Gastroesophageal sphincter (tissue), 4 donors: ENCODE data around the gene PSMD2. TPM values are rescaled to one million over a fixed set of nuclear protein-coding genes. Genes with fewer than 3 reads are reported as not detected.

Experiments
- ATAC-seq: fragments of 150-250 bp; one replicate; pipeline ENCODE4 v1.9.1; 2016; ENCODE audit warnings: mild to moderate bottlenecking, moderate library complexity
- H3K27ac ChIP-seq, 4 donors: fragments of 200-600 bp; sonication (generic) in 3 of 4; 1 replicate in 3 of 4; 2 replicates in 1 of 4; pipeline ENCODE4 v1.5.1; 2016 to 2019
- H3K27me3 ChIP-seq: fragments of 200-600 bp; sonication (generic); one replicate; pipeline ENCODE4 v1.5.1; 2019
- H3K36me3 ChIP-seq, 2 donors: fragments of 200-600 bp; sonication (generic); one replicate each; pipeline ENCODE4 v1.5.1; 2019; ENCODE audit warnings: control low read depth in 1 of 2
- H3K4me1 ChIP-seq, 3 donors: fragments of 200-600 bp; sonication (generic); 1 replicate in 2 of 3; 2 replicates in 1 of 3; pipeline ENCODE4 v1.5.1; 2016 to 2019; ENCODE audit warnings: control low read depth in 2 of 3
- H3K4me3 ChIP-seq, 2 donors: fragments of 200-600 bp; sonication (generic); one replicate each; pipeline ENCODE4 v1.5.1; 2019; ENCODE audit warnings: mild to moderate bottlenecking in 1 of 2, moderate library complexity in 1 of 2
- H3K9me3 ChIP-seq, 3 donors: fragments of 200-600 bp; sonication (generic); one replicate each; pipeline ENCODE4 v1.5.1; 2017 to 2019; ENCODE audit warnings: control low read depth in 2 of 3
- EP300 ChIP-seq: sonication (generic); formaldehyde crosslinking; IDR thresholded peaks from one replicate; pipeline ENCODE4 v1.6.1; 2017; ENCODE audit warnings: antibody characterized with exemption, mild to moderate bottlenecking
- POLR2A ChIP-seq, 2 donors: fragments of 450-650 bp; IDR thresholded peaks; one replicate each; pipeline ENCODE4 v1.6.1; 2017; ENCODE audit warnings: antibody characterized with exemption in 2 of 2, mild to moderate bottlenecking in 2 of 2, moderate library complexity in 1 of 2
- POLR2AphosphoS5 ChIP-seq: sonication (generic); formaldehyde crosslinking; IDR thresholded peaks from one replicate; pipeline ENCODE4 v1.6.1; 2017; ENCODE audit warnings: antibody characterized with exemption
- WGBS, 2 donors: methylation state at CpG; one replicate each; pipeline ENCODE4 v1.1.5; 2018; ENCODE audit warnings: low coverage in 1 of 2; 5-methylcytosine and 5-hydroxymethylcytosine counted together
- total RNA-seq, 4 donors: library from RNA; depleted of rRNA; stranded (reverse); fragments of >200 nt; gene quantifications; one replicate each; pipeline ENCODE4 v1.1.0, GENCODE V29; 2016
- TF ChIP-seq, protein P1 (sequence below), 4 experiments: fragments of 200-600 bp in 2 of 4; fragments of 450-650 bp in 2 of 4; sonication (generic) in 1 of 4; IDR thresholded peaks; one replicate each; pipeline ENCODE4 v1.5.1; 2017 to 2019; ENCODE audit warnings: antibody characterized with exemption in 4 of 4, mild to moderate bottlenecking in 2 of 4, moderate library complexity in 2 of 4

Gene PSMD2
- total RNA-seq, 4 donors from 2014 or later: 225 to 365 (median 273) TPM

DNA sequence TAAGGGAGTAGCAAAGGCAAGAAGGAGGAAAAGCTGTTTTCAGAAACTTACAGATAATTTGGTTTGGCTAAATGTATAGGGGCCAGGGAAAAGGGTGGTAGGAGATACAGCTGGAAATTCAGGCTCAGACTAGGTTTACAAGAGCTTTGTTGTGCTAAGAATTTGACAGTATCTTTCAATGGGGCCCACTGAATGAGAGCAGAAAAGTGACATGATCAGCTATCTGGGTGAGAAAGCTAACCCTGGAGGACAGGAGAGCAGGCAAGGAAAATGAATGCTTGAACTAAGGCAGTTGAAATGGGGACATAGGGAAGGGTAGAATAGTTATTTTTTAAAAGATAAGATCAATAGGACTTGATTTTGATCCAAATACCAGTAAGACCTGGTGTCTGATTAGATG, 12.6 kb downstream of the PSMD2 start:
- TF ChIP-seq, protein P1, sequence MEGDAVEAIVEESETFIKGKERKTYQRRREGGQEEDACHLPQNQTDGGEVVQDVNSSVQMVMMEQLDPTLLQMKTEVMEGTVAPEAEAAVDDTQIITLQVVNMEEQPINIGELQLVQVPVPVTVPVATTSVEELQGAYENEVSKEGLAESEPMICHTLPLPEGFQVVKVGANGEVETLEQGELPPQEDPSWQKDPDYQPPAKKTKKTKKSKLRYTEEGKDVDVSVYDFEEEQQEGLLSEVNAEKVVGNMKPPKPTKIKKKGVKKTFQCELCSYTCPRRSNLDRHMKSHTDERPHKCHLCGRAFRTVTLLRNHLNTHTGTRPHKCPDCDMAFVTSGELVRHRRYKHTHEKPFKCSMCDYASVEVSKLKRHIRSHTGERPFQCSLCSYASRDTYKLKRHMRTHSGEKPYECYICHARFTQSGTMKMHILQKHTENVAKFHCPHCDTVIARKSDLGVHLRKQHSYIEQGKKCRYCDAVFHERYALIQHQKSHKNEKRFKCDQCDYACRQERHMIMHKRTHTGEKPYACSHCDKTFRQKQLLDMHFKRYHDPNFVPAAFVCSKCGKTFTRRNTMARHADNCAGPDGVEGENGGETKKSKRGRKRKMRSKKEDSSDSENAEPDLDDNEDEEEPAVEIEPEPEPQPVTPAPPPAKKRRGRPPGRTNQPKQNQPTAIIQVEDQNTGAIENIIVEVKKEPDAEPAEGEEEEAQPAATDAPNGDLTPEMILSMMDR (IDR thresholded peaks at IDR 0.05): no peak
- TF ChIP-seq POLR2AphosphoS5 (no peak), EP300 (no peak), POLR2A (IDR thresholded peaks at IDR 0.05) (no peak)
- Histone ChIP-seq H3K9me3 (no peaks in the 10 kb centered on the region), H3K27me3 (no peaks in the 10 kb centered on the region), H3K4me3 (no peak overlapping the region), H3K36me3 (peaks cover 0 to 29% of the 10 kb centered on the region in 2 donors), H3K4me1 (peaks cover 0 to 20% (median 10%) of the 10 kb centered on the region in 3 donors), H3K27ac (no peak overlapping the region)
- no peak for ATAC-seq

- no peaks in the 10 kb centered on the region for H3K9me3 ChIP-seq
- H3K4me1 ChIP-seq: peaks cover 0 to 47% (median 29%) of the 10 kb centered on the region in 3 donors
- peak within 1 kb of the TSS; percentile 53 to 86 for H3K4me3 ChIP-seq
- TF ChIP-seq, protein P1 (IDR thresholded peaks at IDR 0.05): no peak
- peak; percentile 78 for TF ChIP-seq POLR2AphosphoS5
- no peak for TF ChIP-seq EP300
- TF ChIP-seq POLR2A (IDR thresholded peaks at IDR 0.05): peak; percentile 30 to 41
- peak within 1 kb of the TSS; percentile 81 to 100 (median 96) for H3K27ac ChIP-seq
- 0% methylated on average over 5 to 6 of the region's 40 CpGs for WGBS, 2 donors
- H3K36me3 ChIP-seq: peaks cover 0 to 22% of the 10 kb centered on the region in 2 donors
- no peaks in the 10 kb centered on the region for H3K27me3 ChIP-seq
- ATAC-seq: peak; percentile 91
Observed at GRCh38 chr3:184314363-184314699, 15.3 kb downstream of the PSMD2 start, which contains the start of gene EIF4G1. EIF4G1 (plus strand) TSS chr3:184314606; CDS start chr3:184315797, 1,191 bp downstream.

GRCh38 chr3:184314700-184315542, 15.9 kb downstream of the PSMD2 start:
- Histone ChIP-seq H3K27me3 (no peaks in the 10 kb centered on the region), H3K4me1 (peaks cover 0 to 53% (median 33%) of the 10 kb centered on the region in 3 donors), H3K36me3 (peaks cover 0 to 20% of the 10 kb centered on the region in 2 donors), H3K27ac (peak overlapping the region; percentile 81 to 100 (median 96)), H3K9me3 (no peaks in the 10 kb centered on the region), H3K4me3 (peak overlapping the region; percentile 53 to 86)
- ATAC-seq: peak; percentile 84
- TF ChIP-seq, protein P1 (IDR thresholded peaks at IDR 0.05): no peak
- no peak for TF ChIP-seq EP300
- TF ChIP-seq POLR2A (IDR thresholded peaks at IDR 0.05): peak; percentile 52 to 56
- TF ChIP-seq POLR2AphosphoS5: peak; percentile 96
- WGBS, 2 donors: no CpG with 5 or more reads among the region's 89 CpGs

- H3K27me3 ChIP-seq: no peaks in the 10 kb centered on the region
Observed at GRCh38 chr3:184315543-184315867, 16.5 kb downstream of the PSMD2 start.

More at GRCh38 chr3:184315543-184315867, 16.5 kb downstream of the PSMD2 start:
- WGBS, 2 donors: 7% methylated on average over 2 of the region's 6 CpGs; no CpG with 5 or more reads in 1 of the 2 donors
- H3K36me3 ChIP-seq: peaks cover 0 to 24% of the 10 kb centered on the region in 2 donors
- peak overlapping the region; percentile 53 to 86 for H3K4me3 ChIP-seq
- peaks cover 3 to 59% (median 37%) of the 10 kb centered on the region in 3 donors for H3K4me1 ChIP-seq
- TF ChIP-seq, protein P1 (IDR thresholded peaks at IDR 0.05): no peak
- TF ChIP-seq POLR2AphosphoS5: no peak
- TF ChIP-seq EP300: no peak
- no peak for TF ChIP-seq POLR2A (IDR thresholded peaks at IDR 0.05)
- no peak for ATAC-seq
- no peaks in the 10 kb centered on the region for H3K9me3 ChIP-seq
- peak overlapping the region; percentile 81 to 100 (median 96) for H3K27ac ChIP-seq
